Panc1 (cell line): ENCODE results near the gene PPP1R16B. TPM values are rescaled to one million over a fixed set of nuclear protein-coding genes. Genes with fewer than 3 reads are reported as not detected.
"Not testable (repeated sequence)": the region's sequence is repeated elsewhere in the genome, so short reads cannot be mapped to it uniquely, and the experiment has no call there.

Source experiments
- ATAC-seq: fragments of 200-7000 bp; cut with Tn5 transposase; 2 replicates; pipeline ENCODE4 v1.9.1; 2020; ENCODE audit warnings: mild to moderate bottlenecking, moderate library complexity
- BruUV-seq: library from RNA; stranded (reverse); fragments of 400-500 nt; replicated peaks from 2 replicates; lab custom pipeline; 2021; lab: Mats Ljungman, UMichigan
- CTCF ChIA-PET: fragments of 300-600 bp; sonication (Branson Sonifier 250); formaldehyde crosslinking; loops from one replicate; lab custom pipeline; 2022; ENCODE audit warnings: antibody characterized with exemption; lab: Charles Lee
- POLR2A ChIA-PET: fragments of 300-600 bp; sonication (Branson Sonifier 250); formaldehyde crosslinking; loops from one replicate; lab custom pipeline; 2022; ENCODE audit warnings: antibody characterized with exemption; lab: Charles Lee
- DNase-seq: peaks from one replicate; pipeline ENCODE4 v3.0.0-alpha.2; 2010; ENCODE audit warnings: low read depth, low spot score
- H3K27ac ChIP-seq: 2 replicates; pipeline ENCODE4 v1.5.1; 2011; ENCODE audit warnings: mild to moderate bottlenecking, low read length, inconsistent platforms
- H3K27me3 ChIP-seq: fragments of 200-500 bp; sonication (Bioruptor generic); 2 replicates; pipeline ENCODE4 v1.6.0; 2014; ENCODE audit warnings: low read length, inconsistent platforms; ENCODE audit not compliant: control insufficient read depth, insufficient read depth
- H3K36me3 ChIP-seq: fragments of 200-500 bp; sonication (Bioruptor generic); 2 replicates; pipeline ENCODE4 v1.5.1; 2014; ENCODE audit warnings: inconsistent platforms, mild to moderate bottlenecking, low read length, moderate library complexity; ENCODE audit not compliant: control insufficient read depth, insufficient read depth
- H3K4me1 ChIP-seq: 2 replicates; pipeline ENCODE4 v1.5.1; 2011; ENCODE audit warnings: inconsistent platforms, mild to moderate bottlenecking, low read length, moderate library complexity; ENCODE audit not compliant: control insufficient read depth, insufficient read depth
- H3K4me3 ChIP-seq, 2 experiments: 2 replicates each; pipeline ENCODE4 v1.5.1; 2011 to 2012; ENCODE audit warnings: low read depth in 2 of 2, low read length in 2 of 2, mild to moderate bottlenecking in 2 of 2, inconsistent platforms in 1 of 2, moderate library complexity in 1 of 2
- H3K9me3 ChIP-seq: fragments of 200-500 bp; sonication (Bioruptor generic); 2 replicates; pipeline ENCODE4 v1.5.1; 2014; ENCODE audit warnings: low read depth, mild to moderate bottlenecking, inconsistent platforms, low read length, moderate library complexity; ENCODE audit not compliant: control insufficient read depth, insufficient read depth
- CTCF ChIP-seq: fragments of 450-650 bp; IDR thresholded peaks from 2 replicates; pipeline ENCODE4 v1.5.1; 2017; ENCODE audit warnings: mild to moderate bottlenecking
- POLR2AphosphoS5 ChIP-seq: IDR thresholded peaks from 2 replicates; pipeline ENCODE4 v1.6.1; 2012; ENCODE audit warnings: mild to moderate bottlenecking, low read depth, low read length, moderate library complexity
- REST ChIP-seq, 2 experiments: IDR thresholded peaks; 2 replicates each; pipeline ENCODE4 v1.6.1; 2011 to 2012; ENCODE audit warnings: low read depth in 2 of 2, control low read depth in 1 of 2, low read length in 1 of 2, mild to moderate bottlenecking in 1 of 2, moderate library complexity in 1 of 2; ENCODE audit not compliant: insufficient read depth in 1 of 2
- SIN3A ChIP-seq: IDR thresholded peaks from 2 replicates; pipeline ENCODE4 v1.6.1; 2012; ENCODE audit warnings: low read depth, mild to moderate bottlenecking, low read length, moderate library complexity, borderline replicate concordance; ENCODE audit not compliant: insufficient read depth
- TCF7L2 ChIP-seq: IDR thresholded peaks from 2 replicates; pipeline ENCODE4 v1.6.1; 2011; ENCODE audit warnings: mild to moderate bottlenecking, low read depth, low read length, inconsistent platforms
- in situ Hi-C: cut with HindIII; loops from 2 replicates; pipeline ENCODE4 v1.10.0; 2016; ENCODE audit warnings: low sequenced_read_pairs, low pct_unique_long_range_greater_than_20kb
- intact Hi-C: fragments of 100-400 bp; cut with micrococcal nuclease; formaldehyde crosslinking; loops from one replicate; pipeline ENCODE4 v1.10.0; 2022; ENCODE audit not compliant: unreplicated experiment
- total RNA-seq: library from RNA; stranded (reverse); gene quantifications from one replicate; pipeline ENCODE4 v1.2.1, GENCODE V29; 2021; ENCODE audit not compliant: unreplicated experiment

The PPP1R16B gene
- total RNA-seq, 1 experiment from 2014 or later = 0.92 TPM

- no peak for DNase-seq
- Histone ChIP-seq H3K36me3 (no peaks in the 10 kb centered on the region), H3K4me1 (no peaks in the 10 kb centered on the region), H3K9me3 (no peaks in the 10 kb centered on the region), H3K27me3 (peaks cover 3% of the 10 kb centered on the region; the same call in 1 of the 2 replicates), H3K27ac (no peak overlapping the region), H3K4me3 (no peak overlapping the region)
- in situ Hi-C loops = no loop called here
- no peak for ATAC-seq
- intact Hi-C loops = no loop called here
- BruUV-seq = no TSS peak
- TF ChIP-seq REST (IDR thresholded peaks at IDR 0.05; ENCODE audit: insufficient read depth in 1 of 2, low read depth in 2 of 2, low read length in 1 of 2) = no peak
- TF ChIP-seq POLR2AphosphoS5 = no peak
- no peak for TF ChIP-seq TCF7L2
- TF ChIP-seq CTCF = no peak
- no peak for TF ChIP-seq SIN3A
- CTCF ChIA-PET = no interaction called here
- POLR2A ChIA-PET = interaction anchor here (0.6 kb wide), 1 partner anchor 27 kb away, joined by 3 read pairs; no protein-coding TSS in a partner anchor
Observed at GRCh38 chr20:38791940-38792339, 13.6 kb upstream of the PPP1R16B start.

- BruUV-seq, H3K4me1 ChIP-seq, intact Hi-C loops, H3K4me3 ChIP-seq, H3K27me3 ChIP-seq, ATAC-seq, DNase-seq, POLR2A ChIA-PET, H3K36me3 ChIP-seq, CTCF ChIA-PET, H3K27ac ChIP-seq, in situ Hi-C loops, H3K9me3 ChIP-seq: not testable (repeated sequence)
Observed at GRCh38 chr20:38794057-38794456, 11.4 kb upstream of the PPP1R16B start.

- Histone ChIP-seq H3K4me1 (no peaks in the 10 kb centered on the region), H3K9me3 (no peaks in the 10 kb centered on the region), H3K27me3 (peaks cover 3% of the 10 kb centered on the region; the same call in 1 of the 2 replicates), H3K27ac (no peak overlapping the region), H3K4me3 (no peak overlapping the region), H3K36me3 (no peaks in the 10 kb centered on the region)
- in situ Hi-C loops (no loop called here), intact Hi-C loops (no loop called here)
- CTCF ChIA-PET = no interaction called here
- no TSS peak for BruUV-seq
- ATAC-seq (no peak), DNase-seq (no peak)
- POLR2A ChIA-PET = no interaction called here
- TF ChIP-seq TCF7L2 = no peak
- TF ChIP-seq POLR2AphosphoS5 = no peak
- no peak for TF ChIP-seq CTCF
- TF ChIP-seq SIN3A = no peak
- TF ChIP-seq REST (IDR thresholded peaks at IDR 0.05; ENCODE audit: insufficient read depth in 1 of 2, low read depth in 2 of 2, low read length in 1 of 2) = no peak
Observed at GRCh38 chr20:38798266-38798665, 7.2 kb upstream of the PPP1R16B start.
